ENCODE data around the gene GALNT10.

GALNT10 gene

GRCh38 chr5:154397652-154398406, 207.3 kb downstream of the GALNT10 start:
- Histone ChIP-seq H3K4me3 (no peak overlapping the region), H3K36me3 (ENCODE audit: insufficient read depth, low read length) (no peaks in the 10 kb centered on the region), H3K27ac (no peak overlapping the region), H3K9me3 (ENCODE audit: low read depth, low read length) (no peaks in the 10 kb centered on the region), H3K9ac (ENCODE audit: insufficient read length) (no peak overlapping the region)
- no peak for DNase-seq (ENCODE audit: low read depth, low spot score)
- TF ChIP-seq FOXP2 (optimal IDR thresholded peaks at IDR 0.05; ENCODE audit: control extremely low read depth, extremely low read length, insufficient read depth) (no peak), EZH2 (IDR thresholded peaks at IDR 0.05) (no peak), POLR2AphosphoS5 (IDR thresholded peaks at IDR 0.05; ENCODE audit: borderline replicate concordance, low read depth, low read length) (no peak)

- no peak for TF ChIP-seq POLR2AphosphoS5 (IDR thresholded peaks at IDR 0.05; ENCODE audit: borderline replicate concordance, low read depth, low read length)
- TF ChIP-seq FOXP2 (optimal IDR thresholded peaks at IDR 0.05; ENCODE audit: control extremely low read depth, extremely low read length, insufficient read depth) = no peak
- no peak for TF ChIP-seq EZH2 (IDR thresholded peaks at IDR 0.05)
These were observed 210.1 kb downstream of the GALNT10 start for GRCh38 chr5:154400678-154401077.

GRCh38 chr5:154401355-154401754, 210.8 kb downstream of the GALNT10 start:
- no peak for DNase-seq (ENCODE audit: low read depth, low spot score)
- Histone ChIP-seq H3K27ac (no peak overlapping the region), H3K9me3 (ENCODE audit: low read depth, low read length) (no peaks in the 10 kb centered on the region), H3K9ac (ENCODE audit: insufficient read length) (no peak overlapping the region), H3K36me3 (ENCODE audit: insufficient read depth, low read length) (no peaks in the 10 kb centered on the region), H3K4me3 (no peak overlapping the region)
- no peak for TF ChIP-seq EZH2 (IDR thresholded peaks at IDR 0.05)
- TF ChIP-seq FOXP2 (optimal IDR thresholded peaks at IDR 0.05; ENCODE audit: control extremely low read depth, extremely low read length, insufficient read depth) = no peak
- TF ChIP-seq POLR2AphosphoS5 (IDR thresholded peaks at IDR 0.05; ENCODE audit: borderline replicate concordance, low read depth, low read length) = no peak

More at GRCh38 chr5:154400678-154401077, 210.1 kb downstream of the GALNT10 start:
- Histone ChIP-seq H3K4me3 (no peak overlapping the region), H3K9me3 (ENCODE audit: low read depth, low read length) (no peaks in the 10 kb centered on the region), H3K9ac (ENCODE audit: insufficient read length) (no peak overlapping the region), H3K27ac (no peak overlapping the region), H3K36me3 (ENCODE audit: insufficient read depth, low read length) (no peaks in the 10 kb centered on the region)
- DNase-seq (ENCODE audit: low read depth, low spot score) = no peak

- no peak for DNase-seq (ENCODE audit: low read depth, low spot score)
- Histone ChIP-seq H3K9ac (ENCODE audit: insufficient read length) (no peak overlapping the region), H3K27ac (no peak overlapping the region), H3K36me3 (ENCODE audit: insufficient read depth, low read length) (no peaks in the 10 kb centered on the region), H3K4me3 (no peak overlapping the region), H3K9me3 (ENCODE audit: low read depth, low read length) (no peaks in the 10 kb centered on the region)
- TF ChIP-seq POLR2AphosphoS5 (IDR thresholded peaks at IDR 0.05; ENCODE audit: borderline replicate concordance, low read depth, low read length) (no peak), EZH2 (IDR thresholded peaks at IDR 0.05) (no peak)
These were observed 211.4 kb downstream of the GALNT10 start for GRCh38 chr5:154401931-154402330.

- H3K36me3 ChIP-seq (ENCODE audit: insufficient read depth, low read length) = no peaks in the 10 kb centered on the region
- H3K4me3 ChIP-seq = no peak overlapping the region
- H3K27ac ChIP-seq = no peak overlapping the region
- H3K9ac ChIP-seq (ENCODE audit: insufficient read length) = no peak overlapping the region
- H3K9me3 ChIP-seq (ENCODE audit: low read depth, low read length) = no peaks in the 10 kb centered on the region
- DNase-seq (ENCODE audit: low read depth, low spot score) = no peak
- TF ChIP-seq POLR2AphosphoS5 (IDR thresholded peaks at IDR 0.05; ENCODE audit: borderline replicate concordance, low read depth, low read length) = no peak
- no peak for TF ChIP-seq FOXP2 (optimal IDR thresholded peaks at IDR 0.05; ENCODE audit: control extremely low read depth, extremely low read length, insufficient read depth)
- TF ChIP-seq EZH2 (IDR thresholded peaks at IDR 0.05) = no peak
These were observed 212.1 kb downstream of the GALNT10 start for GRCh38 chr5:154402611-154403010.

GRCh38 chr5:154403234-154403633, 212.7 kb downstream of the GALNT10 start:
- Histone ChIP-seq H3K27ac (no peak overlapping the region), H3K36me3 (ENCODE audit: insufficient read depth, low read length) (no peaks in the 10 kb centered on the region), H3K9ac (ENCODE audit: insufficient read length) (no peak overlapping the region), H3K9me3 (ENCODE audit: low read depth, low read length) (no peaks in the 10 kb centered on the region), H3K4me3 (no peak overlapping the region)
- TF ChIP-seq FOXP2 (optimal IDR thresholded peaks at IDR 0.05; ENCODE audit: control extremely low read depth, extremely low read length, insufficient read depth) = no peak
- TF ChIP-seq EZH2 (IDR thresholded peaks at IDR 0.05) = no peak
- TF ChIP-seq POLR2AphosphoS5 (IDR thresholded peaks at IDR 0.05; ENCODE audit: borderline replicate concordance, low read depth, low read length) = no peak
- DNase-seq (ENCODE audit: low read depth, low spot score) = no peak

GRCh38 chr5:154403776-154404387, 213.3 kb downstream of the GALNT10 start:
- H3K4me3 ChIP-seq = no peak overlapping the region
- H3K9ac ChIP-seq (ENCODE audit: insufficient read length) = no peak overlapping the region
- H3K9me3 ChIP-seq (ENCODE audit: low read depth, low read length) = no peaks in the 10 kb centered on the region
- no peak overlapping the region for H3K27ac ChIP-seq
- no peak for DNase-seq (ENCODE audit: low read depth, low spot score)
- no peak for TF ChIP-seq EZH2 (IDR thresholded peaks at IDR 0.05)
- TF ChIP-seq POLR2AphosphoS5 (IDR thresholded peaks at IDR 0.05; ENCODE audit: borderline replicate concordance, low read depth, low read length) = no peak
- TF ChIP-seq FOXP2 (optimal IDR thresholded peaks at IDR 0.05; ENCODE audit: control extremely low read depth, extremely low read length, insufficient read depth) = no peak
- H3K36me3 ChIP-seq (ENCODE audit: insufficient read depth, low read length) = no peaks in the 10 kb centered on the region

- peak overlapping the region; percentile 61 for H3K4me3 ChIP-seq
- DNase-seq (ENCODE audit: low read depth, low spot score) = peak; percentile 5
- TF ChIP-seq FOXP2 (optimal IDR thresholded peaks at IDR 0.05; ENCODE audit: control extremely low read depth, extremely low read length, insufficient read depth) (no peak), POLR2AphosphoS5 (IDR thresholded peaks at IDR 0.05; ENCODE audit: borderline replicate concordance, low read depth, low read length) (no peak)
- H3K27ac ChIP-seq = no peak overlapping the region
- peak overlapping the region; percentile 53 for H3K9ac ChIP-seq (ENCODE audit: insufficient read length)
- H3K36me3 ChIP-seq (ENCODE audit: insufficient read depth, low read length) = no peaks in the 10 kb centered on the region
- H3K9me3 ChIP-seq (ENCODE audit: low read depth, low read length) = no peaks in the 10 kb centered on the region
These were observed 214.7 kb downstream of the GALNT10 start for GRCh38 chr5:154405078-154405792.

All from SK-N-MC (cell line).